Right kidney (tissue), 1 donor: ENCODE measurements around the gene TSPO.
A peak's percentile ranks its signal among the peaks of the same experiment; 100 is the strongest.
"Not testable (repeated sequence)": the region's sequence is repeated elsewhere in the genome, so short reads cannot be mapped to it uniquely, and the experiment has no call there.

Experiments used
- DNase-seq: peaks from one replicate; pipeline ENCODE4 v3.0.0-alpha.2; 2016

The TSPO gene

DNA sequence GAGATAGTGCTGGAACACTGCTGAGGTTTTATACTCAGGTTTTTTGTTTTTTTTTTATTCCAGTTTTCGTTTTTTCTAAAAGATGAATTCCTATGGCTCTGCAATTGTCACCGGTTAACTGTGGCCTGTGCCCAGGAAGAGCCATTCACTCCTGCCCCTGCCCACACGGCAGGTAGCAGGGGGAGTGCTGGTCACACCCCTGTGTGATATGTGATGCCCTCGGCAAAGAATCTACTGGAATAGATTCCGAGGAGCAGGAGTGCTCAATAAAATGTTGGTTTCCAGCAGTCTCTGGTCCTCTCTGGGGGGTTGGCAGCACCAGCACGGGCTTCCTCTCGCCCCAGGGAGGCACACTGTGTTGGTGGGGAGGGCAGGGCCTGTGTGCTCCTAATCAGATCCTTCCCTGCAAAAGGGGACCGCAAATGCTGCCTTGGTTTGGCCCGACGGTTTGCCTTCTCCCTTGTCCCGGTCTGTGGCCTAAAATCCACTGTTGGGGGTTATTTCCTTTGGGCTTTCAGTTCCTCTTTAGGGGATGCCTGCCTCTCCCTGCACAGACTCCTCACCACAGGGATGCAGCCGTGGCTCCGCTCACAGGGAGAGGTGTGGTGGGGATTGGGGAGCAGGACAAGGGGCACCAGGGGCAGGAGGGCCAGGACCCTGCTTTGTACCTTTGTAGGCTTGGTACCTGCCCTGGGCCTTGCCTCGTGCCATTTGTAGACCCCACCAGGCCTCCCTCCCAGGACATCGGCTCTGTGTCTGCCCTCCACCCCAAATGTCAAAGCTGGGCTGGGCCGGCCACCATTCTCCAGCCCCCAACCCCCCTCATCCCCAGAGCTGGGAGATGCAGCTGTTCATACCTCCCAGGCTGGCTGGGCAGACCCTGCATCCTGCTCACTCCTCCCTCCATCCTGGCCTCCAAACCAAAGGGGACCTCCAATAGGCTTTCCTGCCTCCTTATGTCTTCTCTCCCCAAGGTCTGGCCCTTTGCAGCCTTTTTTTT is 21.6 kb upstream of the TSPO start:
- DNase-seq = no peak

DNA sequence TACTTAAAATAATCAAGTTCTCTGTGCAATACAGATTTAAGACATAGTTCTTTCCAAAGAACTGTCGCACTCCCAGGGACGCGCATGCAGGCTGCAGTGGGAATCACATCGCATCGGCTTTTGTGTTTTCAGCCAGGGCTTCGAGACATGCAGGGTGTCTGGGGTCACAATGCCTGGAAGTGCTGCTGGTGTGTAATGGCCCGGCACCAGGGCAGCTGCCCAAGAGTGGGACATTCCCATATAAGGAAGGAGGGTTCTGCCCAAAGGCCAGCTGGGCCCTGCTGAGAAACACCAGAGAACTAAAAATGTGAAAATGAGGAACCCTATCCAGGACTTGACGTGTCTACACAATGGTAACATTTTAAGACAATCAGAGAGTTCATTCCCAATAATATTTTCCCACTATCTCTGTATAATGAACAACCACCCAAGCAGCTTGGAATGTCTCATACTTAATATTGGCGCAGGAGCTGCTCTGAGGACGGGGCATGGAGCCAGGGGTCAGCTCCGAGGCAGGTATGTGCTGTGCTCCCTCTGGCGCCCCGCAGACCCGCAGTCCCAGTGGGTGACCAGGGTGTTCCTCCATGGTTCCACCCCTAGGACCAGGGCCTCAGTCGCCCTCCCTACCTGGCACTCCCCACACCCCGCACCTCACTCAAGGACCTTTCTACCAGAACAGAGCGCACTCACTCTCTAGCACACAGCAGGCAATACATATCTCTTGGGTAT is 19.4 kb upstream of the TSPO start:
- no peak for DNase-seq

DNA sequence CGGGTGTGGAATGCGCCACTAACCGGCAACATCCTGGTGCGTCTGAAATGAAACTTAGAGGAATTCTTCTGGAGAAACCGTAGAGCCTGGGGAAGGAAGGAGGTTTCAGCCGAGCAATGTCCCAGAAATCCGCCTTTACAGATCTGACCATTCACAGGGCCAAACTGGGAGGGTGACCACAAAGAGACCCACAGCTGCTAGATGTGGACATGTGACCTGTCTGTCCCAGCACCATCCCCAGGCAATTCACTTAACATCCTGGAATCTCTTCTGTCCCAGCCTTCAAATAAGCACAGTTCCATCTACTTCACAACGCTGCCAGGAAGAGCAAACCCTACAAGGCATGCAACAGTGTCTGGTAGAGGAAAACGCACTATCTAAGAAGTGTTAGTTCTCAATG is 18.0 kb upstream of the TSPO start:
- no peak for DNase-seq

- DNase-seq = no peak
Observed at GRCh38 chr22:43134553-43134952, 16.8 kb upstream of the TSPO start.

GRCh38 chr22:43135565-43135964 is 15.8 kb upstream of the TSPO start:
- DNase-seq = no peak

DNA sequence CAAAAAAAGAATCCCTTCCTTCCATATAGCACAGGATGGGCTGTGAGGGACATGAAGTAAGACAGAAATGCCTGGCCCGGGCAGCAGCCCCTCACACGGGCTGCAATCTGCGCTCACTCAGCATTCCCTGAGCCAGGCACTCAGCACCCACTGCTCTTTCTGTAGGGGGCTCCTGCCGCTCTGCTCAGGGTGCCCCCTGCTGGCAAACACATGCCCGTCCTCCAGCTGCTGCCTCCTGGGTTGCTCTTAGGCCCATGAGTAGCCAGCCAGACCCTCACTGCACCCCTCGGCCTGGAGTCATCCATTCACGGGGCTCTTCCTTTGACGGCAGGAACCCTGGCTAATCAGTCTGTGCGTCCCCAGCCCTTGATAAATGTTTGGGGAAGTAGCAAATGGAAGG is 15.1 kb upstream of the TSPO start:
- DNase-seq = no peak

- DNase-seq = no peak
Observed at GRCh38 chr22:43136801-43137200, 14.6 kb upstream of the TSPO start.

DNA sequence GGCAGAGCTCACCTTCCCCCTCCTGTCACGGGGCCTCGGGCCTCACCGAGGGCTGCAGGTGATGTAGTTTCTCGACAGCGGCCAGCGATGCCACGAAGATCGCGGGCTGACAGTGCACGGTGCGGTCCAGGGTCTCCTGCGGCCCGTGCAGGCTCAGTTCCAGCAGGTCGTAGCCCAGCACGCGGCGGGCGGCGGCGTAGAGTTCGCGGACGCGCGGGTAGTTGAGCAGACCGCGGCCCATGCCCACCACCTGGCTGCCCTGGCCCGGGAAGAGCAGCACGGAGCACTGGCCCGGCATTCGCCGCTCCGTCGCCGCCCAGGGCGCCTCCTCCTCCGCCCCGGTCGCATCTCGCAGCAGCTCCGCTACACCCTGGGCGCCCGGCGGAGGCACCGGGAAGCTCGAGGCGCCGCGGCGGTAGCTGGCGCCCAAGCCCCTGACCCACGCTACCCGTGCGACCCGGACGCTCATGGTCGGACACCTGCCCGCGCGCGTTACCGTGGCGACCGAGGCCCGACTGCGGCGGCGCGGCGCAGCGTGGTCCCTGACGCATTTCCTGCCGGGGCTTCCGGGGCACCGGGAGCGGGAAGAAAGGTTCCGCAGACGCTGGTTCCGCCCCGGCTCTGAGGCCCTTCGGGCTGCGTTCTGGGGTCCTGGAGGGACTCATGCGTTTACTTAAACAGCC is 8.3 kb upstream of the TSPO start, which contains the start of gene MCAT:
TSS of gene MCAT (minus strand) at position 519 of the 683 bp plus-strand sequence. CDS start at position 469, 50 bp downstream.
- peak; percentile 95 for DNase-seq

GRCh38 chr22:43144949-43145348 is 6.4 kb upstream of the TSPO start:
- DNase-seq = no peak

DNA sequence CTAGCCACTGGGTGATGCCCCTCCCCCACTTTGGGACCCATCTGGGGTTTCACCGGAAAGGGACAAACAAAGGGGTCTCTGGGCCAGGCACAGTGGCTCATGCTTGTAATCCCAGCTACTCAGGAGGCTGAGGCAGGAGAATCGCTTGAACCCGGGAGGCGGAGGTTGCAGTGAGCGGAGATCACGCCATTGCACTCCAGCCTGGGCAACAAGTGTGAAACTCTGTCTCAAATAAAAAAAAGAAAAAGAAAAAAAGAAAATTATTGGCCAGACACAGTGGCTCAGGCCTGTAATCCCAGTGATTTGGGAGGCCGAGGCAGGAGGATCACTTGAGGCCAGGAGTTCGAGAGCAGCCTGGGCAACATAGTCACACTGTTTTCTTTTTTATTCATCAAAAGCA is 6.0 kb upstream of the TSPO start:
- DNase-seq = not testable (repeated sequence)

- not testable (repeated sequence) for DNase-seq
Observed at GRCh38 chr22:43146332-43146731, 5.0 kb upstream of the TSPO start.

DNA sequence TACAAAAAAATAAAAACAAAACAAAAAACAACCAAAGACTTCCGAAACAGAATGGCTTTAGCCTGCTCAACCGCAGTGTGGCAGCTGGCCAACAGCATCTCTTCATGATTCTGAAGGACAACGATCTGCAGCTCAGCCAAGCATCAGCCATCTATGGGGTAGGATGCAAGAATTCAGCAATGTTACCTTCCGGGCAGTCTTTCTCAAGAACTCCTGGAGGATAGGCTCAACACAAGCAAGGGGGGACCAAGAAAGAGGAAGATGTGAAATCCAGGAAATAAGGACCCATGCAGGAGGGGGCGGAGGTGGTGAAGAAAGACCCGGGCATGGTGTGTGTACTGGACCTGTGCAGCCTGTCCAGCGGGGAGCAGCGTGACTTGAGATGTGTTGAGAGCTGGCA is 3.5 kb upstream of the TSPO start:
- no peak for DNase-seq

- DNase-seq = no peak
Observed at GRCh38 chr22:43148581-43148980, 2.8 kb upstream of the TSPO start.

DNA sequence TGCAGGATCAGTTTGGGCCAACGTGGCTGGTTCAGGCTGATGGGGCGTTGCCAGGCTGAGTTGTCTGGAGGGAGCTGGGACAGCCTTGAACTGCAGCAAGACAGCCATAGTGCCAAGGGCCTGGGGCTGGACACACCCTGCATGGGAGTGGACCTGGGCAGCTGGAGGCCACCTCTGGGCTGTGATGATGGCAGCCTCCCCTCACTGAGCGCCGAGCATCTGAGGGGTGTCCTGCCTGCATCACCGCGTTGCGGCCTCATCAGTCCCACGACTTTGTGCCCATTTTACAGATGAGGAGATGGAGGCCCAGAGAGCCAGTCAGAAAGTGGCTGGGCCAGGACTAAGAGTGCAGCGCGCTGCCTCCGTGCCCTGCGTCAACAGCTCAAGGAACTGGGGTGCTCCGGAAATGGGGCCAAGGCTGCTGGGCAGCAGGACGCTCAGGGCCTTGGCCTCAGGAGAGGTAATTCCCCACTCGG is 590 bp upstream of the TSPO start:
- no peak for DNase-seq

DNA sequence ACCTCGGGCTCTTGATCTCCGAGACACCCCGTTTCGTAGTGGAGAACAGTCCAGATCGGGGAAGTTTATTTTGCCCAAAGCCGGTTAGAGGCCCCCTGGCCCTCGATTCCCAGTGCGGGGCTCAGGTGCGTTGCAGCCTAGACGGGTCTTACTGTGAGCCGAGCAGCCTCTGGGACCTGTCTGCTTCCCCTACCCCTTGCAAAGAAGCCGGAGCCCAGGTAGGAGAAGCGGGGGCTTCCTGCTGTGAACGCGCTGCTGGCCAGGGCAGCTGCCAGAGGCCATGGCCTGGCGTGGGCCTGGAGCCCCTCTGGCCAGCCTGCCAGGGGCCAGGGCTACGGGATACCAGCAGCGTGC is 621 bp downstream of the TSPO start:
- DNase-seq = peak; percentile 48

DNA sequence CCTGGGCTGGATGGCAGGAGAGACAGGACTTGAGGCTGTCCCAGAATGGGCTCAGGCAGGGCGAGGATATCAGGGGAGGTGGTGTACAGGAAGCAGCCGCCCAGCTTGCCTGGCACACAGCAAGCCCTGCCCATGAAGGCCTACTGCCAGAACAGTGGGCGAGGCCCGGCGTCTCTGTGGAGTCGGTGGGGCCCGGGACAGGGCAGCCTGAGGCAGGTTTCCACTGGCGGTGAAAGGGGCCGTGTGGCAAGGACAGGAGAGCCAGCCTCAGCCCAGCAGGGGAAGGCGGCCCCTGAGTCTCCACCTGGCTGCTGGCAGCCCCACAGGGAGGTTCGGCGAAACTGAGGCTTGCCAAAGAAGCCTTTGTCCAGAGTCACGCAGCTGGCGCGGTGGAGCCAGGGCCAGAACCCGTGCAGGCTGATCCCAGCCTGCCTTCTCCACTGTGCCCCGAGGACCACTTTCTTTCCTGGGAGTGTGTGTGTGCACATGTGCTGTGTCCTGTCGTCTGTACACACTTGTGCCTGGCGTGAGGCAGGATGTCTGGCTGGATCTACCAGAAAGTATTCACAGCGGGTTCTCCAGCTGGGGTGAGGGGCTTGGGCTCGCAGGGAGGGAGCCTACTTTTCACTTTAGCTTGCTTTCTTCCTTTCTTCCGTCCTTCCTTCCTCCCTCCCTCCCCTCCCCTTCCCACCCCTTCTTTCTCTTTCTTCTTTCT is 1.2 kb downstream of the TSPO start:
- DNase-seq = peak; percentile 56

- no peak for DNase-seq
Observed at GRCh38 chr22:43153899-43154298, 2.5 kb downstream of the TSPO start.

- no peak for DNase-seq
Observed at GRCh38 chr22:43154887-43155536, 3.7 kb downstream of the TSPO start.

GRCh38 chr22:43155789-43156188 is 4.4 kb downstream of the TSPO start:
- DNase-seq = no peak

- DNase-seq = no peak
Observed at GRCh38 chr22:43156413-43156812, 5.1 kb downstream of the TSPO start.

DNA sequence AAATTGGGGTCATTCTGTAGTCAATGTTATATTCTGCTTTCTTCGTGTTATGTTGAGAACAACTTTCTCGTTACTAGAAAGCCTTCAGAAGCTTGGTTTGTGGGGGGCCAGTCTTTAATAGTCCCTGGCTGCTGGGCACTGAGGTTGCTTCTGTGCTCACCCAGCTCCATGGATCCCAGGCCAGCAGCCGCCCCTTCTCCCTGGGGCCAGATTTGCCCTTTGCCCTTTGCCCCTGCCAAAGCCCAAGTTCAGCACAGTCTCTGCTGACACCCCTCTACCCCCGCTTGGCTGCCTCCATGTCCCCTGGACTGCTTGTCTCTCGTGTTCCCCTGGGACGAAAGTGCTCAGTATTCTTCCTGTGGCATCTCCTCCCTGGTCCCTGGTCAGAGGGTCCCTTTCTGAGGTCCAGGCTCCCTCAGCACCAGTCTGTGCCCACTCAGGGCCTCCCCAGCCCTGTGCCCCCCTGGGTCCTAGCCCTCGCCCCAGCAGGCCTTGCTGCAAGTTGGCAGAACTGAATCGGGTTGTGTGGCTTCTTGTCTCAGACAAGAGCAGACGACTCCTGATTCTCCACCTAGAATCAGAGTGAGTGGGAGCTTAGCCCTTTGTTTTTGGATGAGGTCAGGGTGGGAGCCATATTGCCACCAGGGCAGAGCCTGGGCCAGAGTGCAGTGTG is 6.7 kb downstream of the TSPO start:
- no peak for DNase-seq
